ENCODE data around the gene IFI16.
"Not testable (repeated sequence)": the region's sequence is repeated elsewhere in the genome, so short reads cannot be mapped to it uniquely, and the experiment has no call there.

The IFI16 gene

GRCh38 chr1:159090286-159091179 lies 80.8 kb downstream of the IFI16 start:
- H3K4me3 ChIP-seq (replicated peaks in 1 of 2; ENCODE audit: low read depth in 2 of 2, low read length in 2 of 2): no peak overlapping the region
- TF ChIP-seq CTCF (IDR thresholded peaks at IDR 0.05; ENCODE audit: low read depth, low read length): no peak
- peak; percentile 32 to 64 for DNase-seq (ENCODE audit: low read depth in 2 of 2)

- H3K4me3 ChIP-seq (replicated peaks in 1 of 2; ENCODE audit: low read depth in 2 of 2, low read length in 2 of 2): no peak overlapping the region
- DNase-seq (ENCODE audit: low read depth in 2 of 2): peak in 1 of 2 donors; percentile 25
- no peak for TF ChIP-seq CTCF (IDR thresholded peaks at IDR 0.05; ENCODE audit: low read depth, low read length)
These were observed 81.5 kb downstream of the IFI16 start for GRCh38 chr1:159091180-159091560.

- no peak for TF ChIP-seq CTCF (IDR thresholded peaks at IDR 0.05; ENCODE audit: low read depth, low read length)
- peak; percentile 38 to 75 for DNase-seq (ENCODE audit: low read depth in 2 of 2)
- H3K4me3 ChIP-seq (replicated peaks in 1 of 2; ENCODE audit: low read depth in 2 of 2, low read length in 2 of 2): no peak overlapping the region
These were observed 81.9 kb downstream of the IFI16 start for GRCh38 chr1:159091607-159092031.

GRCh38 chr1:159092036-159092760 lies 82.5 kb downstream of the IFI16 start:
- DNase-seq (ENCODE audit: low read depth in 2 of 2): peak; percentile 68 to 90
- no peak overlapping the region for H3K4me3 ChIP-seq (replicated peaks in 1 of 2; ENCODE audit: low read depth in 2 of 2, low read length in 2 of 2)
- no peak for TF ChIP-seq CTCF (IDR thresholded peaks at IDR 0.05; ENCODE audit: low read depth, low read length)

GRCh38 chr1:159098596-159098995 lies 88.9 kb downstream of the IFI16 start:
- TF ChIP-seq CTCF (IDR thresholded peaks at IDR 0.05; ENCODE audit: low read depth, low read length): no peak

GRCh38 chr1:159100589-159100988 lies 90.9 kb downstream of the IFI16 start:
- H3K4me3 ChIP-seq (replicated peaks in 1 of 2; ENCODE audit: low read depth in 2 of 2, low read length in 2 of 2): no peak overlapping the region
- DNase-seq (ENCODE audit: low read depth in 2 of 2): no peak
- no peak for TF ChIP-seq CTCF (IDR thresholded peaks at IDR 0.05; ENCODE audit: low read depth, low read length)

More at GRCh38 chr1:159098596-159098995, 88.9 kb downstream of the IFI16 start:
- no peak overlapping the region for H3K4me3 ChIP-seq (replicated peaks in 1 of 2; ENCODE audit: low read depth in 2 of 2, low read length in 2 of 2)
- no peak for DNase-seq (ENCODE audit: low read depth in 2 of 2)

- peak; percentile 56 to 69 for DNase-seq (ENCODE audit: low read depth in 2 of 2)
- not testable (repeated sequence) for H3K4me3 ChIP-seq (replicated peaks in 1 of 2; ENCODE audit: low read depth in 2 of 2, low read length in 2 of 2)
These were observed 93.3 kb downstream of the IFI16 start for GRCh38 chr1:159103021-159103420.

All from cardiac fibroblast (primary cell).